H1 (cell line): ENCODE measurements around the gene MAP1B. TPM values are rescaled to one million over a fixed set of nuclear protein-coding genes. Genes with fewer than 3 reads are reported as not detected.

Source experiments
- BRCA1 ChIP-seq: IDR thresholded peaks from 2 replicates; pipeline ENCODE4 v1.6.1; 2012; ENCODE audit warnings: low read depth, low read length, improper control_type of control experiment
- CHD7 ChIP-seq: fragments of 300-600 bp; sonication (generic); IDR thresholded peaks from 2 replicates; pipeline ENCODE4 v1.7.1; 2012; ENCODE audit warnings: low read length, moderate library complexity, mild to moderate bottlenecking, inconsistent platforms; ENCODE audit not compliant: insufficient replicate concordance
- KDM4A ChIP-seq: IDR thresholded peaks from one replicate; pipeline ENCODE4 v1.7.1; 2012; ENCODE audit warnings: low read depth, mild to moderate bottlenecking, moderate library complexity, low read length, inconsistent platforms; ENCODE audit not compliant: severe bottlenecking
- polyA plus RNA-seq, 7 experiments: library from polyadenylated mRNA; depleted of rRNA in 3 of 7; stranded (reverse) in 5 of 7; unstranded in 2 of 7; fragments of >200 nt in 5 of 7; fragments of 200-250 nt in 2 of 7; gene quantifications; 1 replicate in 5 of 7; 2 replicates in 1 of 7; 4 replicates in 1 of 7; pipeline versions ENCODE4 v1.2.1 to v1.2.3, GENCODE V29; 2011 to 2013; ENCODE audit warnings: missing spikeins in 2 of 7, mixed read lengths in 2 of 7
- total RNA-seq: library from RNA; stranded (reverse); fragmentation: NEBNext Ultra II Directional; extraction: Animal tissue kit (Norgen Biotek cat#: 25700); gene quantifications from 2 replicates; pipeline ENCODE4 v1.2.1, GENCODE V29; 2021

MAP1B gene
- total and polyA plus RNA-seq, 2 of the 8 experiments (the other 6 are each of a cell fraction or from before 2014, with no cell fraction given) = 24.5 to 120 TPM

DNA sequence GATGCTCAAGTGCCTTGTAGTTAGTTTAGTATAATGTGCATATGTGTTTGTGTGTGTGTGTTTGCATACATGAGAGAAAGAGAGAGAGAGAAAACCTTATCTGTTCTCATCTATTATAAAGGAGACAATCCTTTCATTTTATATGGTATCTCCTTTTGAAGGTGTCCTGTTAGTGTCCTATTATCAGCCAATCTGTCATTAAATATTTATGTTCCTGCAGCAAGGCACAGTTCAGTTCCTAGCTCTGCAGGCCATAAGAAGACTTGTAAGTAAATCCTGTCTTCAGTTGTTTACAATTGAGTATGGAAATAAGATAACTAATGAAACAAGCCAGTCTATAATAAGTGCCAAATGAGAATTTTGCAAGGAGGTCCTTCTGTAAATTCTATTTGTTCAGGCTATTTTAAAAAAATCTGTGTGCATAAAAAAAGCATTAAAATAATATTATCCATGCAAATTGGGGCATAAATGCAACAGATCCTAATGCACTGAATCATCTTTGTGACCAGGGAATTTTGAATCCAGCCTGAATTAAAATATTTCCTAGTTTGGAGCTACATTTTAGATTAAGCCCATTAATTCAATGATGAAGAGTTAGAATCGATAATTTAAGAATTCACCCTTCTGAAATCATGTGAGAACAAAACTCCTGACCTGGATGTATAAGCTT lies 18.1 kb downstream of the MAP1B start (continued):
- TF ChIP-seq CHD7 (no peak), BRCA1 (no peak), KDM4A (no peak)
